ENCODE results near the gene ATP23.

DNA sequence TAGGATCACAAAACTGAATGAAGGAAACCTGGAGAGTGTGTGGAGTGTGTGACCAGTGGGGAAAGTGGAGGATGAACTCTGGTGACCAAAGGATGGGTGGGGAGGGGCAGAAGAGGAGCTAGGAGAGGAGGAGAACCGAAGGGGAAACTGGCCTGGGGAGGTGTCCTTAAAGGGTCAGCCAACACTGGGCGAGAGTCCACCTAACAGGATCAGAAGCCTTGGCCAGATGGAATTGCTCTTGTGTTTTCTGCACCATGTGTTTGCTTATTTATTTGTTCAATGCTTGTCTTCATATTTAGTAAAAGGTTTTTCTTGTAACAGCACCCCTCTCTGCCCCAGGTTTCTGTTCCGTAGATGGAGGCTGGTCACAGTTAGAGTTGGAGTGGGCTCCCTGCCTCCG, 34.5 kb upstream of the ATP23 start:
- TF ChIP-seq, protein P1, sequence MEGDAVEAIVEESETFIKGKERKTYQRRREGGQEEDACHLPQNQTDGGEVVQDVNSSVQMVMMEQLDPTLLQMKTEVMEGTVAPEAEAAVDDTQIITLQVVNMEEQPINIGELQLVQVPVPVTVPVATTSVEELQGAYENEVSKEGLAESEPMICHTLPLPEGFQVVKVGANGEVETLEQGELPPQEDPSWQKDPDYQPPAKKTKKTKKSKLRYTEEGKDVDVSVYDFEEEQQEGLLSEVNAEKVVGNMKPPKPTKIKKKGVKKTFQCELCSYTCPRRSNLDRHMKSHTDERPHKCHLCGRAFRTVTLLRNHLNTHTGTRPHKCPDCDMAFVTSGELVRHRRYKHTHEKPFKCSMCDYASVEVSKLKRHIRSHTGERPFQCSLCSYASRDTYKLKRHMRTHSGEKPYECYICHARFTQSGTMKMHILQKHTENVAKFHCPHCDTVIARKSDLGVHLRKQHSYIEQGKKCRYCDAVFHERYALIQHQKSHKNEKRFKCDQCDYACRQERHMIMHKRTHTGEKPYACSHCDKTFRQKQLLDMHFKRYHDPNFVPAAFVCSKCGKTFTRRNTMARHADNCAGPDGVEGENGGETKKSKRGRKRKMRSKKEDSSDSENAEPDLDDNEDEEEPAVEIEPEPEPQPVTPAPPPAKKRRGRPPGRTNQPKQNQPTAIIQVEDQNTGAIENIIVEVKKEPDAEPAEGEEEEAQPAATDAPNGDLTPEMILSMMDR (conservative IDR thresholded peaks at IDR 0.05; ENCODE audit: low read length) = no peak
- TF ChIP-seq EZH2phosphoT487 (IDR thresholded peaks at IDR 0.05; ENCODE audit: borderline replicate concordance, low read depth, low read length) = no peak
